Parathyroid adenoma (tissue), 2 donors: ENCODE measurements around the gene DPF3.

ENCODE experiments used
- H2AFZ ChIP-seq: fragments of 300-600 bp; sonication (generic); one replicate; pipeline ENCODE4 v1.7.0; 2017; ENCODE audit warnings: antibody characterized with exemption, mild to moderate bottlenecking
- H3K27ac ChIP-seq: fragments of 300-600 bp; sonication (generic); one replicate; pipeline ENCODE4 v1.7.0; 2017
- H3K27me3 ChIP-seq: fragments of 300-600 bp; sonication (generic); one replicate; pipeline ENCODE4 v1.7.0; 2017; ENCODE audit warnings: low read length; ENCODE audit not compliant: control insufficient read depth, insufficient read depth
- H3K36me3 ChIP-seq: fragments of 300-600 bp; sonication (generic); one replicate; pipeline ENCODE4 v1.7.0; 2017; ENCODE audit warnings: low read length; ENCODE audit not compliant: control insufficient read depth, insufficient read depth
- H3K4me1 ChIP-seq: fragments of 300-600 bp; sonication (generic); one replicate; pipeline ENCODE4 v1.7.0; 2017; ENCODE audit warnings: control low read depth
- H3K4me2 ChIP-seq: fragments of 300-600 bp; sonication (generic); one replicate; pipeline ENCODE4 v1.7.0; 2017; ENCODE audit warnings: low read length
- H3K4me3 ChIP-seq: fragments of 300-600 bp; sonication (generic); one replicate; pipeline ENCODE4 v1.7.0; 2017; ENCODE audit warnings: low read depth, low read length
- H3K79me2 ChIP-seq: fragments of 300-600 bp; sonication (generic); one replicate; pipeline ENCODE4 v1.7.0; 2017; ENCODE audit warnings: control low read depth
- H3K9ac ChIP-seq: fragments of 300-600 bp; sonication (generic); one replicate; pipeline ENCODE4 v1.7.0; 2017; ENCODE audit warnings: mild to moderate bottlenecking
- H3K9me3 ChIP-seq: fragments of 300-600 bp; sonication (generic); one replicate; pipeline ENCODE4 v1.7.0; 2017; ENCODE audit warnings: low read length; ENCODE audit not compliant: control insufficient read depth
- TF ChIP-seq, protein P1 (sequence below): fragments of 300-600 bp; sonication (generic); IDR thresholded peaks from one replicate; pipeline ENCODE4 v1.7.0; 2017; ENCODE audit warnings: antibody characterized with exemption, mild to moderate bottlenecking
- donor health status: primary hyperparathyroidism.

The DPF3 gene

DNA sequence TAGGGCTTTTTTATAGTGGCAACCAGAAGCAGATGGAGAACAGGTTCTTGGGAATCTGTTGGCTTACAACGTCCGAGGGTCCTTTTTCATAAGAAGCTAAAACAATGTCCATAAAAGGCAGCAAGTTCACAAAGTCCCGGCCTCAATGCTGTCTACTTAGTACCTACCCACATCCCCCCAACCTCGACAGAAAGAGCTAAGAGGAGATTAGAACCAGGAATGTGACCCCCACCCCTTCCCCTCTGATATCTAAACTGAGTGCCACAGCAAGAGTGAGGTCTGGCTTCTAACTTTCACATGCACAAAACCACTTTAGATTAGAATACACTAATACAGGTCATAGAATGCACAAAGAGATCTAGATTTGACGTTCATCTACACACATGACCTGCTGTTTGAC is 4.5 kb downstream of the DPF3 start:
- Histone ChIP-seq H3K36me3 (no peaks in the 10 kb centered on the region), H3K4me2 (no peak overlapping the region), H2AFZ (no peak overlapping the region), H3K79me2 (no peaks in the 10 kb centered on the region), H3K27ac (no peak overlapping the region), H3K4me1 (no peaks in the 10 kb centered on the region), H3K27me3 (no peaks in the 10 kb centered on the region), H3K9ac (no peak overlapping the region), H3K4me3 (no peak overlapping the region), H3K9me3 (no peaks in the 10 kb centered on the region)
- TF ChIP-seq, protein P1, sequence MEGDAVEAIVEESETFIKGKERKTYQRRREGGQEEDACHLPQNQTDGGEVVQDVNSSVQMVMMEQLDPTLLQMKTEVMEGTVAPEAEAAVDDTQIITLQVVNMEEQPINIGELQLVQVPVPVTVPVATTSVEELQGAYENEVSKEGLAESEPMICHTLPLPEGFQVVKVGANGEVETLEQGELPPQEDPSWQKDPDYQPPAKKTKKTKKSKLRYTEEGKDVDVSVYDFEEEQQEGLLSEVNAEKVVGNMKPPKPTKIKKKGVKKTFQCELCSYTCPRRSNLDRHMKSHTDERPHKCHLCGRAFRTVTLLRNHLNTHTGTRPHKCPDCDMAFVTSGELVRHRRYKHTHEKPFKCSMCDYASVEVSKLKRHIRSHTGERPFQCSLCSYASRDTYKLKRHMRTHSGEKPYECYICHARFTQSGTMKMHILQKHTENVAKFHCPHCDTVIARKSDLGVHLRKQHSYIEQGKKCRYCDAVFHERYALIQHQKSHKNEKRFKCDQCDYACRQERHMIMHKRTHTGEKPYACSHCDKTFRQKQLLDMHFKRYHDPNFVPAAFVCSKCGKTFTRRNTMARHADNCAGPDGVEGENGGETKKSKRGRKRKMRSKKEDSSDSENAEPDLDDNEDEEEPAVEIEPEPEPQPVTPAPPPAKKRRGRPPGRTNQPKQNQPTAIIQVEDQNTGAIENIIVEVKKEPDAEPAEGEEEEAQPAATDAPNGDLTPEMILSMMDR = no peak

- H3K27me3 ChIP-seq = no peaks in the 10 kb centered on the region
- no peak overlapping the region for H3K27ac ChIP-seq
- no peaks in the 10 kb centered on the region for H3K4me1 ChIP-seq
These were observed 5.2 kb downstream of the DPF3 start for GRCh38 chr14:72888636-72889201.

DNA sequence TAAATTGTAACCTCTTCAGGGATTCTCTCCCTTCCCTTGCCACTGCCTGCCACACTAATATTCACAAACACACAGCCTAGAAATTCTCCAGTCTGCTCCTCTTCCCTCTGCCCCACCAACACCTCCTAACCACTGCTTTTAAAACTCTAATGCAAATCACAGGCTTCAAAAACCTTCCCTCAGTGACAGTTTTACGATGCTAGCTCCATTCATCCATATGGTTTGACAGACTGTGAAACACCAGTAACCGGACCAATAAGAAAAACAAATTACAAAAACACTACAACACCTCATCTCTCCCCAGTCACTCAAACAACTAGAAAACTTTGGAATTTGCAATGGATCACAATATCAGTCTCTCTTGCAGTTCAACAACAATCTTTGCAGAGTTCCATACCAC is 5.7 kb downstream of the DPF3 start:
- Histone ChIP-seq H3K4me2 (no peak overlapping the region), H3K79me2 (no peaks in the 10 kb centered on the region), H2AFZ (no peak overlapping the region), H3K4me3 (no peak overlapping the region), H3K4me1 (no peaks in the 10 kb centered on the region), H3K27ac (no peak overlapping the region), H3K9ac (no peak overlapping the region), H3K9me3 (no peaks in the 10 kb centered on the region), H3K27me3 (no peaks in the 10 kb centered on the region), H3K36me3 (no peaks in the 10 kb centered on the region)
- TF ChIP-seq, protein P1 = no peak

More at GRCh38 chr14:72888636-72889201, 5.2 kb downstream of the DPF3 start:
- no peak overlapping the region for H2AFZ ChIP-seq
- H3K4me2 ChIP-seq = no peak overlapping the region
- no peaks in the 10 kb centered on the region for H3K79me2 ChIP-seq
- H3K9ac ChIP-seq = no peak overlapping the region
- no peaks in the 10 kb centered on the region for H3K36me3 ChIP-seq
- no peaks in the 10 kb centered on the region for H3K9me3 ChIP-seq
- TF ChIP-seq, protein P1 = no peak
- H3K4me3 ChIP-seq = no peak overlapping the region

DNA sequence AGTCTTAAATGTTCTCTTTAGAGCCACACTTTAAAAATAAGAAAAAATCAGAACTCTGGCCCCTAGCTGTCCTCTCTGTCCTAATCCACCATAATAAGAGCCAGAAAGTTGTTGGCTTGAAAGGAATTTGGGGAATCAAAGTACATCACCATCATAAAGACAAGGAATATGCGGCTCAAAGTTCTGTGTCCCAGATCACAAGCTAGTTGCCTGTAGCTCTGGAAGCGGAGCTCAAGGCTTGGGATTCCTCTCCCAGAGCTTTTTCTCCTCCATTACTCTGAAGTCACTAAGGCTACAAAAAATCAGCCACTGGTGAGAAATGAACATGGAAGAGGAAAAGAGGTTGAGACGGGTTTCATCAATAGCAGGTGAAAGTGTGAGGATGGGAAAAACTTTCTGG is 6.4 kb downstream of the DPF3 start:
- no peaks in the 10 kb centered on the region for H3K27me3 ChIP-seq
- H2AFZ ChIP-seq = no peak overlapping the region
- H3K9me3 ChIP-seq = no peaks in the 10 kb centered on the region
- H3K4me2 ChIP-seq = no peak overlapping the region
- no peak overlapping the region for H3K27ac ChIP-seq
- no peak overlapping the region for H3K4me3 ChIP-seq
- no peaks in the 10 kb centered on the region for H3K4me1 ChIP-seq
- TF ChIP-seq, protein P1 = no peak
- H3K9ac ChIP-seq = no peak overlapping the region
- H3K79me2 ChIP-seq = no peaks in the 10 kb centered on the region
- H3K36me3 ChIP-seq = no peaks in the 10 kb centered on the region

GRCh38 chr14:72884386-72884785 is 9.5 kb downstream of the DPF3 start:
- H3K9ac ChIP-seq = no peak overlapping the region
- no peaks in the 10 kb centered on the region for H3K9me3 ChIP-seq
- TF ChIP-seq, protein P1 = no peak
- H3K36me3 ChIP-seq = no peaks in the 10 kb centered on the region
- no peak overlapping the region for H3K4me3 ChIP-seq
- no peak overlapping the region for H3K4me2 ChIP-seq
- H3K79me2 ChIP-seq = no peaks in the 10 kb centered on the region
- H3K27ac ChIP-seq = no peak overlapping the region
- no peaks in the 10 kb centered on the region for H3K27me3 ChIP-seq
- no peaks in the 10 kb centered on the region for H3K4me1 ChIP-seq
- no peak overlapping the region for H2AFZ ChIP-seq
